ENCODE data around the gene PDE3A.

GRCh38 chr12:20601668-20602280 lies 233.4 kb downstream of the PDE3A start:
- TF ChIP-seq GATA2 (IDR thresholded peaks at IDR 0.05; ENCODE audit: low read depth, low read length) = no peak
- peak; percentile 44; the same call in 1 of the 2 replicates for TF ChIP-seq GATA3 (IDR thresholded peaks at IDR 0.05; ENCODE audit: low read depth, low read length)

Measured in SH-SY5Y (cell line).